H1 (cell line): ENCODE measurements around the gene SIGLEC14. TPM values are rescaled to one million over a fixed set of nuclear protein-coding genes. Genes with fewer than 3 reads are reported as not detected.
"Not testable (repeated sequence)": the region's sequence is repeated elsewhere in the genome, so short reads cannot be mapped to it uniquely, and the experiment has no call there.

ENCODE experiments used
- CTCF ChIA-PET: fragments of 300-600 bp; sonication (Branson Sonifier 250); formaldehyde crosslinking; loops from one replicate; lab custom pipeline; 2021; ENCODE audit not compliant: partially characterized antibody; lab: Charles Lee
- POLR2A ChIA-PET: fragments of 300-600 bp; sonication (Branson Sonifier 250); formaldehyde crosslinking; loops from one replicate; lab custom pipeline; 2021; ENCODE audit warnings: inconsistent platforms; ENCODE audit not compliant: partially characterized antibody; lab: Charles Lee
- DNase-seq, 2 experiments: peaks; one replicate each; pipeline versions ENCODE4 v3.0.0 to v3.0.0-alpha.2; 2010 to 2022; ENCODE audit warnings: low spot score in 2 of 2, low read depth in 1 of 2, mixed read lengths in 1 of 2
- FAIRE-seq: peaks from 2 replicates; lab custom pipeline; 2011; peaks lifted over from hg19 to GRCh38; lab: Jason Lieb, UNC
- H2AFZ ChIP-seq: 2 replicates; pipeline ENCODE4 v1.8.1; 2012; ENCODE audit warnings: low read length, inconsistent platforms
- H2AK5ac ChIP-seq: 2 replicates; pipeline ENCODE4 v1.6.1; 2013; ENCODE audit warnings: low read depth, low read length
- H2BK120ac ChIP-seq: replicated peaks from 2 replicates; pipeline ENCODE3; 2013; ENCODE audit warnings: low read depth, low read length, inconsistent platforms
- H2BK12ac ChIP-seq: 2 replicates; pipeline ENCODE4 v1.6.1; 2013; ENCODE audit warnings: low read depth, low read length
- H2BK15ac ChIP-seq: 2 replicates; pipeline ENCODE4 v1.6.1; 2013; ENCODE audit warnings: low read length
- H2BK20ac ChIP-seq: 2 replicates; pipeline ENCODE4 v1.6.1; 2013; ENCODE audit warnings: low read length
- H2BK5ac ChIP-seq: 2 replicates; pipeline ENCODE4 v1.6.1; 2013; ENCODE audit warnings: low read depth, low read length
- H3K14ac ChIP-seq: 2 replicates; pipeline ENCODE4 v1.6.1; 2013; ENCODE audit warnings: inconsistent platforms; ENCODE audit not compliant: insufficient read length
- H3K18ac ChIP-seq: 2 replicates; pipeline ENCODE4 v1.6.1; 2013; ENCODE audit warnings: low read length; ENCODE audit errors: extremely low read depth
- H3K23ac ChIP-seq: 2 replicates; pipeline ENCODE4 v1.6.1; 2013; ENCODE audit warnings: inconsistent platforms; ENCODE audit not compliant: insufficient read length
- H3K23me2 ChIP-seq: 2 replicates; pipeline ENCODE4 v1.6.1; 2013; ENCODE audit warnings: low read depth, low read length
- H3K27ac ChIP-seq: 2 replicates; pipeline ENCODE4 v1.6.1; 2011; ENCODE audit warnings: low read depth, low read length, inconsistent platforms
- H3K27me3 ChIP-seq, 4 experiments: replicated peaks in 1 of 4; 1 replicate in 1 of 4; 2 replicates in 3 of 4; pipeline versions ENCODE4 v1.6.1 to v1.8.1; 2011 to 2013; ENCODE audit warnings: low read length in 3 of 4, mild to moderate bottlenecking in 3 of 4, inconsistent platforms in 2 of 4, mixed read lengths in 2 of 4, moderate library complexity in 1 of 4; ENCODE audit not compliant: control insufficient read depth in 3 of 4, insufficient read depth in 3 of 4; ENCODE audit errors: extremely low read depth in 1 of 4
- H3K36me3 ChIP-seq, 4 experiments: 2 replicates each; pipeline versions ENCODE4 v1.6.1 to v1.8.1; 2011 to 2013; ENCODE audit warnings: mild to moderate bottlenecking in 4 of 4, low read length in 3 of 4, moderate library complexity in 2 of 4, control low read depth in 1 of 4, inconsistent platforms in 1 of 4; ENCODE audit not compliant: insufficient read depth in 4 of 4, control insufficient read depth in 2 of 4
- H3K4ac ChIP-seq: replicated peaks from 2 replicates; pipeline ENCODE3; 2013; ENCODE audit warnings: low read length, low read depth, mixed read lengths, inconsistent platforms; ENCODE audit not compliant: insufficient read length
- H3K4me1 ChIP-seq, 4 experiments: replicated peaks in 1 of 4; 1 replicate in 1 of 4; 2 replicates in 3 of 4; pipeline versions ENCODE4 v1.6.1 to v1.8.1; 2011 to 2013; ENCODE audit warnings: low read length in 3 of 4, inconsistent platforms in 2 of 4, mixed read lengths in 1 of 4; ENCODE audit not compliant: insufficient read depth in 4 of 4, control insufficient read depth in 3 of 4
- H3K4me2 ChIP-seq, 2 experiments: 2 replicates each; pipeline versions ENCODE4 v1.6.1 to v1.8.1; 2011 to 2013; ENCODE audit warnings: low read depth in 2 of 2, low read length in 2 of 2, control low read depth in 1 of 2, inconsistent platforms in 1 of 2, mild to moderate bottlenecking in 1 of 2; ENCODE audit not compliant: insufficient read depth in 1 of 2
- H3K4me3 ChIP-seq, 4 experiments: fragments of 200-600, 300-600 bp in 1 of 4; sonication (generic), shearing (Covaris generic), sonication (Bioruptor Twin) in 1 of 4; 2 replicates each; pipeline versions ENCODE4 v1.5.1 to v1.8.1; 2011 to 2016; ENCODE audit warnings: low read length in 4 of 4, low read depth in 3 of 4, control low read depth in 2 of 4, inconsistent platforms in 2 of 4, mild to moderate bottlenecking in 2 of 4, mixed read lengths in 1 of 4, moderate library complexity in 1 of 4; ENCODE audit not compliant: insufficient read depth in 2 of 4; ENCODE audit errors: extremely low read depth in 1 of 4
- H3K56ac ChIP-seq: replicated peaks from 2 replicates; pipeline ENCODE3; 2013; ENCODE audit warnings: low read depth, mild to moderate bottlenecking, mixed read lengths, low read length, inconsistent platforms; ENCODE audit not compliant: insufficient read length
- H3K79me1 ChIP-seq: 2 replicates; pipeline ENCODE4 v1.6.1; 2013; ENCODE audit warnings: low read depth, low read length, control low read depth
- H3K79me2 ChIP-seq, 2 experiments: 2 replicates each; pipeline versions ENCODE4 v1.6.1 to v1.8.1; 2012 to 2013; ENCODE audit warnings: low read length in 2 of 2, mild to moderate bottlenecking in 2 of 2, inconsistent platforms in 1 of 2; ENCODE audit not compliant: insufficient read depth in 2 of 2, control insufficient read depth in 1 of 2
- H3K9ac ChIP-seq, 4 experiments: replicated peaks in 1 of 4; 1 replicate in 1 of 4; 2 replicates in 3 of 4; pipeline versions ENCODE4 v1.6.1 to v1.8.1; 2011 to 2013; ENCODE audit warnings: low read depth in 3 of 4, low read length in 3 of 4, control low read depth in 2 of 4, mild to moderate bottlenecking in 2 of 4, moderate library complexity in 2 of 4, inconsistent platforms in 1 of 4; ENCODE audit errors: extremely low read depth in 1 of 4
- H3K9me3 ChIP-seq, 2 experiments: 2 replicates each; pipeline versions ENCODE4 v1.6.1 to v1.8.1; 2012 to 2013; ENCODE audit warnings: mild to moderate bottlenecking in 2 of 2, moderate library complexity in 2 of 2, control low read depth in 1 of 2, inconsistent platforms in 1 of 2, low read depth in 1 of 2, low read length in 1 of 2, mixed read lengths in 1 of 2; ENCODE audit not compliant: insufficient read depth in 2 of 2
- H4K20me1 ChIP-seq, 2 experiments: replicated peaks in 1 of 2; 2 replicates each; pipeline versions ENCODE3 to v1.8.1; 2011 to 2013; ENCODE audit warnings: inconsistent platforms in 2 of 2, low read length in 2 of 2, mild to moderate bottlenecking in 1 of 2; ENCODE audit not compliant: insufficient read depth in 2 of 2, control insufficient read depth in 1 of 2
- H4K5ac ChIP-seq: 2 replicates; pipeline ENCODE4 v1.6.1; 2013; ENCODE audit warnings: low read length, low read depth, mixed read lengths, inconsistent platforms; ENCODE audit not compliant: insufficient read length
- H4K8ac ChIP-seq: 2 replicates; pipeline ENCODE4 v1.8.0; 2013; ENCODE audit warnings: mild to moderate bottlenecking, moderate library complexity, low read length, inconsistent platforms; ENCODE audit not compliant: insufficient read depth; ENCODE audit errors: extremely low read depth
- H4K91ac ChIP-seq: replicated peaks from 2 replicates; pipeline ENCODE3; 2013; ENCODE audit warnings: low read length, mixed read lengths, inconsistent platforms; ENCODE audit not compliant: insufficient read length
- BRCA1 ChIP-seq: IDR thresholded peaks from 2 replicates; pipeline ENCODE4 v1.6.1; 2012; ENCODE audit warnings: low read depth, low read length, improper control_type of control experiment
- EGR1 ChIP-seq: IDR thresholded peaks from 2 replicates; pipeline ENCODE4 v1.6.1; 2011; ENCODE audit warnings: low read depth, low read length, borderline replicate concordance
- JUND ChIP-seq: IDR thresholded peaks from 2 replicates; pipeline ENCODE4 v1.6.1; 2011; ENCODE audit warnings: mild to moderate bottlenecking, improper control_type of control experiment, low read length
- RAD21 ChIP-seq, 2 experiments: IDR thresholded peaks in 1 of 2; conservative IDR thresholded peaks in 1 of 2; 2 replicates each; pipeline ENCODE4 v1.6.1; 2011; ENCODE audit warnings: low read depth in 2 of 2, low read length in 2 of 2, improper control_type of control experiment in 1 of 2, inconsistent platforms in 1 of 2, mild to moderate bottlenecking in 1 of 2, moderate library complexity in 1 of 2
- WGBS, 2 experiments: shearing (Covaris generic) in 1 of 2; methylation state at CpG; one replicate each; pipeline versions ENCODE4 v1.1.6 to v1.1.7; 2013 to 2015; ENCODE audit warnings: low lambda C conversion rate in 2 of 2, mixed read lengths in 2 of 2, inconsistent platforms in 1 of 2, low coverage in 1 of 2, missing lambda C conversion rate in 1 of 2; ENCODE audit not compliant: insufficient replicate concordance in 2 of 2, insufficient coverage in 1 of 2, insufficient read length in 1 of 2; ENCODE audit errors: extremely low coverage in 1 of 2, missing lambda C conversion rate in 1 of 2; 5-methylcytosine and 5-hydroxymethylcytosine counted together
- polyA plus RNA-seq, 7 experiments: library from polyadenylated mRNA; depleted of rRNA in 3 of 7; stranded (reverse) in 5 of 7; unstranded in 2 of 7; fragments of >200 nt in 5 of 7; fragments of 200-250 nt in 2 of 7; gene quantifications; 1 replicate in 5 of 7; 2 replicates in 1 of 7; 4 replicates in 1 of 7; pipeline versions ENCODE4 v1.2.1 to v1.2.3, GENCODE V29; 2011 to 2013; ENCODE audit warnings: missing spikeins in 2 of 7, mixed read lengths in 2 of 7
- total RNA-seq: library from RNA; stranded (reverse); fragmentation: NEBNext Ultra II Directional; extraction: Animal tissue kit (Norgen Biotek cat#: 25700); gene quantifications from 2 replicates; pipeline ENCODE4 v1.2.1, GENCODE V29; 2021
- TF ChIP-seq, protein P1 (sequence below): IDR thresholded peaks from 2 replicates; pipeline ENCODE4 v1.6.1; 2011; ENCODE audit warnings: low read length, improper control_type of control experiment

SIGLEC14 gene
- total and polyA plus RNA-seq, 2 of the 8 experiments (the other 6 are each of a cell fraction or from before 2014, with no cell fraction given) = not detected

DNA sequence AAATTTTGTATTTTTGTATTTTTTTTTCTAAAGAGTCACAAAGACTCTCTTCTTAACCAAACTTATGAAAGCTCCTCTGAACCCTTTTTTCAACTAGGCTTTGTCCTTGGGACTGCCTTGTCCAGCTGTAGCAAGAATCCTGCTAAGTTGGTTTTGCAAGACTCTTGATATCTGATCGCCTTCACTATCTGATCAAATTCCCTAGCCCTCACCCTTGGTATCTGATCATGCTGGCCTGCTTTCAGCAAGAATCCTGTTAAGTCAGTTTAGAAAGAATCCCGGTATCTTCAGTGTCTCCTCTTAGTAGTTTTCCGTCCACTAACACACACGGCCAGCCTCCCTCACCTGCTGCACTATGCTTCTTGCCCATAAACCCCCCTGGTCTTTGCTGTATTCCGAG, 14.5 kb downstream of the SIGLEC14 start (continued):
- TF ChIP-seq RAD21 (IDR thresholded peaks at IDR 0.05 in 1 of 2, conservative IDR thresholded peaks at IDR 0.05 in 1 of 2; ENCODE audit: low read depth in 2 of 2, low read length in 2 of 2) (no peak), BRCA1 (no peak), EGR1 (no peak), JUND (no peak)
- TF ChIP-seq, protein P1, sequence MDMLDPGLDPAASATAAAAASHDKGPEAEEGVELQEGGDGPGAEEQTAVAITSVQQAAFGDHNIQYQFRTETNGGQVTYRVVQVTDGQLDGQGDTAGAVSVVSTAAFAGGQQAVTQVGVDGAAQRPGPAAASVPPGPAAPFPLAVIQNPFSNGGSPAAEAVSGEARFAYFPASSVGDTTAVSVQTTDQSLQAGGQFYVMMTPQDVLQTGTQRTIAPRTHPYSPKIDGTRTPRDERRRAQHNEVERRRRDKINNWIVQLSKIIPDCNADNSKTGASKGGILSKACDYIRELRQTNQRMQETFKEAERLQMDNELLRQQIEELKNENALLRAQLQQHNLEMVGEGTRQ = no peak
- TF ChIP-seq, all 59 proteins: peak for 0

DNA sequence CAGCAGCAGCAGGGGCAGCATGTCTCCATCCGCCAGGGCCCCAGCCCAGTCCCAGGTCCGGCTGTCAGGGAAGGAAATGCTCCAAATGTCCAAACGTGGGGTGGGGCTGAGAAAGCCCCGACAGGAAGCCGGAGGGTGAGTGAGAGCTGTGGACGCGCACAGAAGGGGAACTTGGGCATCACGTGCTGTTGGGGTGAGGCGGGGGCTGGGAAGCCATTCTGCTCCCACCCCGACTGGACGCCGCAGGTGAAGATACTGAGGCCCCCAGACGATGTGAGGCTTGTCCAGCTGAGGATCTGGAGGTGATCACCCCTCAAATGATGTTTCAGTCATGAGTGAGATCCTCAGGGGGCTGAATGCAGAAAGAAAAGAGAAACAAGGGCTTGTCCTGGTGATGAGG, 16.3 kb downstream of the SIGLEC14 start, which contains the start of gene SIGLEC5:
Gene SIGLEC5, minus strand, starts transcription at position 87 of the 400 bp plus-strand sequence. Its CDS starts 66 bp downstream, at position 21.
- H4K5ac ChIP-seq, H3K4ac ChIP-seq, H3K18ac ChIP-seq, FAIRE-seq, H4K91ac ChIP-seq, H3K27me3 ChIP-seq, H2AK5ac ChIP-seq, H2BK12ac ChIP-seq, DNase-seq, H3K23ac ChIP-seq, H2BK5ac ChIP-seq, H3K36me3 ChIP-seq, POLR2A ChIA-PET, H2BK15ac ChIP-seq, H3K14ac ChIP-seq, H3K4me2 ChIP-seq, H4K8ac ChIP-seq, H3K9ac ChIP-seq, H4K20me1 ChIP-seq, H2BK120ac ChIP-seq, H3K4me3 ChIP-seq, H2AFZ ChIP-seq, H3K23me2 ChIP-seq, H2BK20ac ChIP-seq, H3K56ac ChIP-seq, H3K27ac ChIP-seq, H3K79me2 ChIP-seq, H3K79me1 ChIP-seq, H3K4me1 ChIP-seq: not testable (repeated sequence)
- whole genome bisulfite sequencing, 2 experiments = 81% methylated on average over 6 of the region's 13 CpGs; no CpG with 5 or more reads in 1 of the 2 experiments
- H3K9me3 ChIP-seq = peaks cover 50 to 64% of the 10 kb centered on the region in 2 experiments
- CTCF ChIA-PET = interaction anchor here (0.7 to 1.7 kb wide), 3 partner anchors 13 to 102 kb away, joined by 3 read pairs; no protein-coding TSS in a partner anchor
